Measurements from ENCODE around the gene MYB. TPM values are rescaled to one million over a fixed set of nuclear protein-coding genes. Genes with fewer than 3 reads are reported as not detected.

Gene MYB
- total and polyA plus RNA-seq, 2 of the 4 experiments (the other 2 are of a cell fraction) = 0.44 to 0.90 TPM

- Histone ChIP-seq H3K56ac (ENCODE audit: extremely low read depth, insufficient read depth, low read length) (no peak overlapping the region), H3K4me1 (ENCODE audit: control insufficient read depth, insufficient read depth, low read length) (no peaks in the 10 kb centered on the region), H4K91ac (ENCODE audit: insufficient read depth, low read depth, low read length) (no peak overlapping the region), H3K14ac (replicated peaks; ENCODE audit: low read depth, low read length) (no peak overlapping the region), H2BK120ac (ENCODE audit: low read depth, low read length) (no peak overlapping the region), H3K9me3 (ENCODE audit: control insufficient read depth, insufficient read depth, low read length) (no peaks in the 10 kb centered on the region), H2BK15ac (ENCODE audit: low read depth, low read length) (no peak overlapping the region), H4K5ac (ENCODE audit: low read depth, low read length) (no peak overlapping the region), H3K9me1 (ENCODE audit: insufficient read depth, low read length) (no peaks in the 10 kb centered on the region), H2AK5ac (ENCODE audit: low read depth, low read length) (no peak overlapping the region), H2BK20ac (ENCODE audit: low read depth, low read length) (no peak overlapping the region), H3K23ac (ENCODE audit: low read depth, low read length) (no peak overlapping the region), H3K27me3 (ENCODE audit: control insufficient read depth, insufficient read depth, low read length) (peaks cover 13% of the 10 kb centered on the region), H3K36me3 (ENCODE audit: control insufficient read depth, insufficient read depth, low read length) (no peaks in the 10 kb centered on the region), H4K20me1 (ENCODE audit: insufficient read depth, low read length) (no peaks in the 10 kb centered on the region), H2BK5ac (ENCODE audit: low read depth, low read length, poor library complexity, severe bottlenecking) (no peak overlapping the region), H3K4ac (ENCODE audit: low read depth, low read length) (no peak overlapping the region), H3K4me3 (ENCODE audit: insufficient read depth, low read depth, low read length) (no peak overlapping the region), H3K4me2 (ENCODE audit: low read depth, low read length) (no peak overlapping the region), H3K27ac (ENCODE audit: insufficient read depth, low read length) (no peak overlapping the region), H3K9ac (ENCODE audit: low read depth, low read length) (no peak overlapping the region), H3K18ac (ENCODE audit: low read depth, low read length) (no peak overlapping the region), H4K8ac (ENCODE audit: low read depth in 2 of 2, low read length in 2 of 2) (no peak overlapping the region), H2AK9ac (replicated peaks; ENCODE audit: low read depth, low read length, poor library complexity) (no peak overlapping the region), H2AFZ (replicated peaks; ENCODE audit: low read length, poor library complexity) (no peak overlapping the region), H3K79me1 (ENCODE audit: low read depth in 1 of 2, low read length in 2 of 2) (no peaks in the 10 kb centered on the region)
- ATAC-seq (ENCODE audit: low read depth) (no peak), DNase-seq (no peak)
- CTCF ChIA-PET = interaction anchor here (0.7 kb wide), 1 partner anchor 273 kb away, joined by 3 read pairs; no protein-coding TSS in a partner anchor
- 100% methylated on average over 1 of the region's 4 CpGs; no CpG with 5 or more reads in 1 of the 2 experiments for WGBS, 2 experiments (ENCODE audit: extremely low coverage in 2 of 2, insufficient read length in 1 of 2)
- POLR2A ChIA-PET (ENCODE audit: unreplicated experiment) = no interaction called here
- no peak for TF ChIP-seq SMC3 (IDR thresholded peaks at IDR 0.05; ENCODE audit: low read depth, low read length)
- TF ChIP-seq, protein P1, sequence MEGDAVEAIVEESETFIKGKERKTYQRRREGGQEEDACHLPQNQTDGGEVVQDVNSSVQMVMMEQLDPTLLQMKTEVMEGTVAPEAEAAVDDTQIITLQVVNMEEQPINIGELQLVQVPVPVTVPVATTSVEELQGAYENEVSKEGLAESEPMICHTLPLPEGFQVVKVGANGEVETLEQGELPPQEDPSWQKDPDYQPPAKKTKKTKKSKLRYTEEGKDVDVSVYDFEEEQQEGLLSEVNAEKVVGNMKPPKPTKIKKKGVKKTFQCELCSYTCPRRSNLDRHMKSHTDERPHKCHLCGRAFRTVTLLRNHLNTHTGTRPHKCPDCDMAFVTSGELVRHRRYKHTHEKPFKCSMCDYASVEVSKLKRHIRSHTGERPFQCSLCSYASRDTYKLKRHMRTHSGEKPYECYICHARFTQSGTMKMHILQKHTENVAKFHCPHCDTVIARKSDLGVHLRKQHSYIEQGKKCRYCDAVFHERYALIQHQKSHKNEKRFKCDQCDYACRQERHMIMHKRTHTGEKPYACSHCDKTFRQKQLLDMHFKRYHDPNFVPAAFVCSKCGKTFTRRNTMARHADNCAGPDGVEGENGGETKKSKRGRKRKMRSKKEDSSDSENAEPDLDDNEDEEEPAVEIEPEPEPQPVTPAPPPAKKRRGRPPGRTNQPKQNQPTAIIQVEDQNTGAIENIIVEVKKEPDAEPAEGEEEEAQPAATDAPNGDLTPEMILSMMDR (conservative IDR thresholded peaks at IDR 0.05; ENCODE audit: low read depth, low read length) = no peak
- TF ChIP-seq MAZ (IDR thresholded peaks at IDR 0.05; ENCODE audit: borderline replicate concordance, low read depth, low read length) = no peak
- no peak for TF ChIP-seq POLR2A (IDR thresholded peaks at IDR 0.05; ENCODE audit: low read depth, low read length)
- no peak for TF ChIP-seq BHLHE40 (IDR thresholded peaks at IDR 0.05; ENCODE audit: low read depth, low read length)
- TF ChIP-seq NFE2L2 (IDR thresholded peaks at IDR 0.05; ENCODE audit: low read depth, low read length) = no peak
- TF ChIP-seq CEBPB (IDR thresholded peaks at IDR 0.05; ENCODE audit: low read depth, low read length) = no peak
- no peak for TF ChIP-seq RAD21 (IDR thresholded peaks at IDR 0.05; ENCODE audit: low read length)
- TF ChIP-seq RCOR1 (IDR thresholded peaks at IDR 0.05; ENCODE audit: insufficient replicate concordance, low read length) = no peak
- TF ChIP-seq MAFK (IDR thresholded peaks at IDR 0.05; ENCODE audit: low read depth, low read length) = no peak
- TF ChIP-seq CHD1 (IDR thresholded peaks at IDR 0.05; ENCODE audit: low read depth, low read length) = no peak
- TF ChIP-seq, protein P2, sequence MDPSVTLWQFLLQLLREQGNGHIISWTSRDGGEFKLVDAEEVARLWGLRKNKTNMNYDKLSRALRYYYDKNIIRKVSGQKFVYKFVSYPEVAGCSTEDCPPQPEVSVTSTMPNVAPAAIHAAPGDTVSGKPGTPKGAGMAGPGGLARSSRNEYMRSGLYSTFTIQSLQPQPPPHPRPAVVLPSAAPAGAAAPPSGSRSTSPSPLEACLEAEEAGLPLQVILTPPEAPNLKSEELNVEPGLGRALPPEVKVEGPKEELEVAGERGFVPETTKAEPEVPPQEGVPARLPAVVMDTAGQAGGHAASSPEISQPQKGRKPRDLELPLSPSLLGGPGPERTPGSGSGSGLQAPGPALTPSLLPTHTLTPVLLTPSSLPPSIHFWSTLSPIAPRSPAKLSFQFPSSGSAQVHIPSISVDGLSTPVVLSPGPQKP (IDR thresholded peaks at IDR 0.05; ENCODE audit: borderline replicate concordance, low read depth, low read length) = no peak
- no peak for TF ChIP-seq RFX5 (IDR thresholded peaks at IDR 0.05; ENCODE audit: low read depth, low read length)
- TF ChIP-seq MXI1 (IDR thresholded peaks at IDR 0.05; ENCODE audit: borderline replicate concordance, low read depth, low read length) = no peak
- TF ChIP-seq, protein P3, sequence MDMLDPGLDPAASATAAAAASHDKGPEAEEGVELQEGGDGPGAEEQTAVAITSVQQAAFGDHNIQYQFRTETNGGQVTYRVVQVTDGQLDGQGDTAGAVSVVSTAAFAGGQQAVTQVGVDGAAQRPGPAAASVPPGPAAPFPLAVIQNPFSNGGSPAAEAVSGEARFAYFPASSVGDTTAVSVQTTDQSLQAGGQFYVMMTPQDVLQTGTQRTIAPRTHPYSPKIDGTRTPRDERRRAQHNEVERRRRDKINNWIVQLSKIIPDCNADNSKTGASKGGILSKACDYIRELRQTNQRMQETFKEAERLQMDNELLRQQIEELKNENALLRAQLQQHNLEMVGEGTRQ (IDR thresholded peaks at IDR 0.05; ENCODE audit: low read depth, low read length) = no peak
- TF ChIP-seq FOS (IDR thresholded peaks at IDR 0.05; ENCODE audit: low read depth, low read length) = no peak
- intact Hi-C loops (cut with micrococcal nuclease) (no loop called here), in situ Hi-C loops (cut with MboI; ENCODE audit: low sequenced_read_pairs) (no loop called here), dilution Hi-C loops (cut with HindIII; ENCODE audit: low sequenced_read_pairs, unreplicated experiment) (no loop called here)
- BruUV-seq (replicated peaks) = no TSS peak
Measured at GRCh38 chr6:135260612-135261011, 79.5 kb downstream of the MYB start.

Measured in IMR-90 (cell line).